ENCODE data around the gene SRSF11. TPM values are rescaled to one million over a fixed set of nuclear protein-coding genes. Genes with fewer than 3 reads are reported as not detected.

The SRSF11 gene
- total and polyA plus RNA-seq, 2 of the 4 experiments (the other 2 are of a cell fraction): 94.5 to 149 TPM

DNA sequence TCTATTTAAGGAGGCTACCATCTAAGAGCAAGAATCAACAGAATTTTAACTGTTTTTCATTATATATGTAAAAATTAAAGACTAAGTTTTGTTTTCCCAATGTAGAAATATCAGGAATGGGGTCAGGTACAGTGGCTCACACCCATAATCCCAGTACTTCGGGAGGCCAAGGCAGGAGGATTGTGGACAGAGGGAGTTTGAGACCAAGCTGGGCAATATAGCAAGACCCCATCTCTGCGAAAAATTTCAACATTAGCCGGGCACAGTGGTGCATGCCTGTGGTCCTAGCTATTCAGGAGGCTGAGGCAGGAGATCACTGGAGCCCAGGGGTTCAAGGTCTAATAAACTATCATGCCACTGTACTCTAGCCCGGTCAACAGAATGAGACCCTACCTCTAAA, 21.1 kb upstream of the SRSF11 start:
- Histone ChIP-seq H3K4me2 (ENCODE audit: low read depth, low read length) (no peak overlapping the region), H2BK15ac (ENCODE audit: low read depth, low read length) (no peak overlapping the region), H3K27me3 (ENCODE audit: control insufficient read depth, insufficient read depth, low read length) (no peaks in the 10 kb centered on the region), H4K5ac (ENCODE audit: low read depth, low read length) (no peak overlapping the region), H2AFZ (replicated peaks; ENCODE audit: low read length, poor library complexity) (no peak overlapping the region), H2AK5ac (ENCODE audit: low read depth, low read length) (no peak overlapping the region), H3K4me3 (ENCODE audit: insufficient read depth, low read depth, low read length) (no peak overlapping the region), H3K4ac (ENCODE audit: low read depth, low read length) (no peak overlapping the region), H3K27ac (ENCODE audit: insufficient read depth, low read length) (no peak overlapping the region), H4K8ac (ENCODE audit: low read depth in 2 of 2, low read length in 2 of 2) (no peak overlapping the region), H3K9ac (ENCODE audit: low read depth, low read length) (no peak overlapping the region), H2BK5ac (ENCODE audit: low read depth, low read length, poor library complexity, severe bottlenecking) (no peak overlapping the region), H3K4me1 (ENCODE audit: control insufficient read depth, insufficient read depth, low read length) (no peaks in the 10 kb centered on the region; the same call in 1 of the 2 replicates), H3K23ac (ENCODE audit: low read depth, low read length) (no peak overlapping the region), H3K14ac (replicated peaks; ENCODE audit: low read depth, low read length) (no peak overlapping the region), H3K36me3 (ENCODE audit: control insufficient read depth, insufficient read depth, low read length) (no peaks in the 10 kb centered on the region; the same call in 1 of the 2 replicates), H3K79me1 (ENCODE audit: low read depth in 1 of 2, low read length in 2 of 2) (peaks cover 10 to 37% of the 10 kb centered on the region in 2 experiments), H2BK20ac (ENCODE audit: low read depth, low read length) (no peak overlapping the region), H3K9me1 (ENCODE audit: insufficient read depth, low read length) (no peaks in the 10 kb centered on the region; the same call in 1 of the 2 replicates), H3K56ac (ENCODE audit: extremely low read depth, insufficient read depth, low read length) (no peak overlapping the region), H2AK9ac (replicated peaks; ENCODE audit: low read depth, low read length, poor library complexity) (no peak overlapping the region), H4K91ac (ENCODE audit: insufficient read depth, low read depth, low read length) (no peak overlapping the region), H3K9me3 (ENCODE audit: control insufficient read depth, insufficient read depth, low read length) (no peaks in the 10 kb centered on the region), H3K18ac (ENCODE audit: low read depth, low read length) (no peak overlapping the region), H2BK120ac (ENCODE audit: low read depth, low read length) (no peak overlapping the region), H4K20me1 (ENCODE audit: insufficient read depth, low read length) (no peaks in the 10 kb centered on the region)
- DNase-seq (no peak), ATAC-seq (ENCODE audit: low read depth) (no peak)
- CTCF ChIA-PET: no interaction called here
- intact Hi-C loops (cut with micrococcal nuclease): no loop called here
- no TSS peak for BruUV-seq (replicated peaks)
- in situ Hi-C loops (cut with MboI; ENCODE audit: low sequenced_read_pairs): no loop called here
- POLR2A ChIA-PET (ENCODE audit: unreplicated experiment): no interaction called here
- no CpG with 5 or more reads among the region's 4 CpGs for WGBS, 2 experiments (ENCODE audit: extremely low coverage in 2 of 2, insufficient read length in 1 of 2)
- dilution Hi-C loops (cut with HindIII; ENCODE audit: low sequenced_read_pairs, unreplicated experiment): no loop called here
- no peak for TF ChIP-seq NFE2L2 (IDR thresholded peaks at IDR 0.05; ENCODE audit: low read depth, low read length)
- TF ChIP-seq MXI1 (IDR thresholded peaks at IDR 0.05; ENCODE audit: borderline replicate concordance, low read depth, low read length): no peak
- no peak for TF ChIP-seq MAFK (IDR thresholded peaks at IDR 0.05; ENCODE audit: low read depth, low read length)
- no peak for TF ChIP-seq RFX5 (IDR thresholded peaks at IDR 0.05; ENCODE audit: low read depth, low read length)
- no peak for TF ChIP-seq CEBPB (IDR thresholded peaks at IDR 0.05; ENCODE audit: low read depth, low read length)
